AG09309 (cell line): ENCODE results near the gene ANKS4B.

Experiments
- DNase-seq: peaks from one replicate; pipeline ENCODE4 v3.0.0-alpha.2; 2010; ENCODE audit warnings: low read depth
- H3K4me3 ChIP-seq: 2 replicates; pipeline ENCODE4 v1.5.1; 2011; ENCODE audit warnings: mild to moderate bottlenecking, low read depth, low read length, moderate library complexity; ENCODE audit not compliant: control insufficient read depth
- TF ChIP-seq, protein P1 (sequence below): IDR thresholded peaks from 2 replicates; pipeline ENCODE4 v1.5.1; 2011; ENCODE audit warnings: mild to moderate bottlenecking, low read depth, low read length, inconsistent platforms; ENCODE audit not compliant: insufficient read depth, control insufficient read depth; ENCODE audit errors: missing control alignments

Gene ANKS4B, protein sequence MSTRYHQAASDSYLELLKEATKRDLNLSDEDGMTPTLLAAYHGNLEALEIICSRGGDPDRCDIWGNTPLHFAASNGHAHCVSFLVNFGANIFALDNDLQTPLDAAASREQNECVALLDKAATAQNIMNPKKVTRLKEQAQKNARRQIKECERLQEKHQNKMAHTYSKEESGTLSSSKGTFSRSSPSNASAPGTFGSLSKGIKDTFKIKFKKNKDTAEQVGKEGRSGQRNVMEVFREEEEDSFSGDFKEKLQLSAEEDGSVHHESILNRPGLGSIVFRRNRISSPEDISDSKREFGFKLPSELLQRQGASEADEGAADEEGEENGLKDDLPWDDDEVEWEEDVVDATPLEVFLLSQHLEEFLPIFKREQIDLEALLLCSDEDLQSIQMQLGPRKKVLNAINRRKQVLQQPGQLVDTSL

DNA sequence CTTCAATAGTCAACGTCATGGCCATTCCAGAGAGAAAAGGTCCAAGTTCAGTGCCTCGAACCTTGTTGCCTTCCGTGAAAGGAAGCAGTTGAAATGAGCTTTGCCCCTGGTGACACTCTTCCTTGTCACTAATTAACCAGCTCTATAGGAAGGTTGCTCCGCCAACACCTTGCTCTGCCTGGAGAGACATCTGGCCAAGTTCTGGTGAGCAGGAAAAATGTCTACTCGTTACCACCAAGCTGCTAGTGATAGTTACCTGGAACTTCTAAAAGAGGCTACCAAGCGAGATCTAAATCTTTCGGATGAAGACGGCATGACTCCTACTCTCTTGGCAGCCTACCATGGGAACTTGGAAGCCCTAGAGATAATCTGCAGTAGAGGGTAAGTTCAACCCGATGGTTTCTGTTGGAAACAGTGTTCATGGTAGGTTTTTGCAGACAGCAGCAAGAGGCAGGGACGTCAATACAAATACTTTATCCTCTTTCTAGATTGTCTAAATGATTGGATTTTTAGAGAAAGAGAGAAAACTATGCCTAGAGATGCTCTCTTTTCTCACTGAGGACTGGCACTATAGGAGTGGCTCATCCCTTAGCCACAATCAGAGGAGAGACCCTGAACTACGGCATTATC is at the start of gene ANKS4B:
ANKS4B (plus strand) TSS at position 179 of the 630 bp plus-strand sequence; CDS start at position 218, 39 bp downstream.
- no peak for DNase-seq
- TF ChIP-seq, protein P1, sequence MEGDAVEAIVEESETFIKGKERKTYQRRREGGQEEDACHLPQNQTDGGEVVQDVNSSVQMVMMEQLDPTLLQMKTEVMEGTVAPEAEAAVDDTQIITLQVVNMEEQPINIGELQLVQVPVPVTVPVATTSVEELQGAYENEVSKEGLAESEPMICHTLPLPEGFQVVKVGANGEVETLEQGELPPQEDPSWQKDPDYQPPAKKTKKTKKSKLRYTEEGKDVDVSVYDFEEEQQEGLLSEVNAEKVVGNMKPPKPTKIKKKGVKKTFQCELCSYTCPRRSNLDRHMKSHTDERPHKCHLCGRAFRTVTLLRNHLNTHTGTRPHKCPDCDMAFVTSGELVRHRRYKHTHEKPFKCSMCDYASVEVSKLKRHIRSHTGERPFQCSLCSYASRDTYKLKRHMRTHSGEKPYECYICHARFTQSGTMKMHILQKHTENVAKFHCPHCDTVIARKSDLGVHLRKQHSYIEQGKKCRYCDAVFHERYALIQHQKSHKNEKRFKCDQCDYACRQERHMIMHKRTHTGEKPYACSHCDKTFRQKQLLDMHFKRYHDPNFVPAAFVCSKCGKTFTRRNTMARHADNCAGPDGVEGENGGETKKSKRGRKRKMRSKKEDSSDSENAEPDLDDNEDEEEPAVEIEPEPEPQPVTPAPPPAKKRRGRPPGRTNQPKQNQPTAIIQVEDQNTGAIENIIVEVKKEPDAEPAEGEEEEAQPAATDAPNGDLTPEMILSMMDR, result no peak
- H3K4me3 ChIP-seq, result no peak within 1 kb of the TSS

DNA sequence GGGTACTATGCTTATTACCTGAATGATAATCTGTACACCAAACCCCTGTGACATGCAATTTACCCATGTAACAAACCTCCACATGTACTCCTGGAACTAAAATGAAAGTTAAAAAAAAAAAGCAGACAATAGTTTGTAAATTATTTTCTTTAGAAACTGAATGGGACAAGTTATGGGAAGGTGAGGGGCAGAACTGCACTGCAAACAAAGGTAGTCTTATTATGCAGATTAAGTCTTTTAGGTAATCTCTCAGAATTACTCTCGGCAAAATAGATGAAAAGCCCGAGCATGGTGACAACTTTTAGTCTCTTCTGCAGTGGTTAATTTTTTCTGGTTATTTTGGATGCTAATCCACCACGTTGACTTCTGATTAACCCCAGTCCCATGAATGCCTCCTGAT is 49.5 kb upstream of the ANKS4B start:
- no peak for DNase-seq
- H3K4me3 ChIP-seq, result no peak overlapping the region
- TF ChIP-seq, protein P1, result no peak

DNA sequence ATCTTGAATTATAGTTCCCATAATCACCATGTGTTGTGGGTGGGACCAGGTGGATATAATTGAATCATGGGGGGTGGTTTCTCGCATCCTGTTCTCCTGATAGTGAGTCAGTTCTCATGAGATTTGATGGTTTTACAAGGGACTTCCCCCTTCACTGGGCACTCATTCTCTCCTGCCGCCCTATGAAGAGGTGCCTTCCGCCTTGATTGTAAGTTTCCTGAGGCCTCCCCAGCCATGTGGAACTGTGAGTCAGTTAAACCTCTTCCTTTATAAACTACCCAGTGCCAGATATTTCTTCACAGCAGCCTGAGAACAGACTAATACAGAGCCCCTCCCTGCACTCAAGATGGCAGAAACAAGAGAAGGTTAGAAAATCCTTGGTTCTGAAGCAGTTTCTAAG is 48.7 kb upstream of the ANKS4B start:
- no peak for DNase-seq

DNA sequence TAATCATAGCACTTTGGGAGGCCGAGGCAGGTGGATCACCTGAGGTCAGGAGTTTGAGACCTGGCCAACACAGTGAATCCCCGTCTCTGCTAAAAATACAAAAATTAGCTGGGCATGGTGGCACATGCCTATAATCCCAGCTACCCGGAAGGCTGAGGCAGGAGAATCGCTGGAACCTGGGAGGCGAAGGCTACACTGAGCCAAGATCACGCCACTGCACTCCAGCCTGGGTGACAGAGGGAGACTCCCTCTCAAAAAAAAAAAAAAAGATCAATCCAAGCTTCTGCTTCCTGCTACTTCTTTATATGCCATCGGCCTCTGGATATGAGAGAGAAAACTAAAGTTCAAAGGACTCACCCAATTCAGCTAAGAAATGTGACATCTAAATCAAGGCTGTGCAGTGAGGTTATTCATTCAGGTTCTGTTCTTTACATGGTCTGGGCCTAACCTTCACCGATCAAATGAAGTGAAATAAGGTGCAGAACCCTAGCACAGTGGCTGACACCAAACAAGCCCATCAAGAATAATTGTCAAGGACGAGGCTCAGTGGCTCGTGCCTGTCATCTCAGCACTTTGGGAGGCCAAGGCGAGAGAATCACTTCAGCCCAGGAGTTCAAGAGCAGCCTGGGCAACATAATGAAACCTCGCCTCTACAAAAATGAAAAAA is 47.7 kb upstream of the ANKS4B start:
- TF ChIP-seq, protein P1, result no peak
- DNase-seq, result no peak
- no peak overlapping the region for H3K4me3 ChIP-seq

More for the DNA sequence above, 48.7 kb upstream of the ANKS4B start:
- TF ChIP-seq, protein P1, result no peak
- no peak overlapping the region for H3K4me3 ChIP-seq

DNA sequence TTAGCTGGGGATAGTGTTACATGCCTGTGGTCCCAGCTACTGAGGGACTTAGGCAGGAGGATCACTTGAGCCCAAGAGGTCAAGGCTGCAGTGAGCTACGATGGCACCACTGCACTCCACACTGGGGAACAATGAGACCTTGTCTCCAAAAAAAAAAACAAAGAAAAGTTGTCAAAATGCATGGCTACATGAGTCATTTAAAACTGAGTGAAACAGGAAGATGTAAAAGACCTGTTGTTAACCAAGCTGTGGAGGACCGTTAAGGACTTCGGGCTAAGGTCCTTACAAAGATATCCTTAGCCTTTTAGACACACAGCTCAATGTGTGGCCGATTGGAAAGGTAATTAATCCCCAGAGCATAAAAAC is 47.2 kb upstream of the ANKS4B start:
- H3K4me3 ChIP-seq, result no peak overlapping the region
- TF ChIP-seq, protein P1, result no peak

DNA sequence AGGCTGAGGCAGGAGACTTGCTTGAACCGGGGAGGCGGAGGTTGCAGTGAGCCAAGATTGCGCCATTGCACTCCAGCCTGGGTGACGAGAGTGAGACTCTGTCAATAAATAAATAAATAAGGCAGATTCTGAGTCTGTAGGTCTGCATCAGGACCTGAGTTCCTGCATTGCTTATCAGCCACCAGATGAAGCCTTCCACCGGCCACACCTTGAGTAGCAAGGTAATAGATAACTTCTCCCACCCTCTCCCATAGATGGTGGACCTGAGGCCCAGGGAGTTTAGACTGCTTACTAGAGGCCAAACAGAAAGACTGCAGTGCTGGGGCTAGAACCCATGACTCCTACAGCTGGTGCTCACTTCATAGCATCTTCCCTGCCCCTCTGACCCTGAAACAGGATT is 44.2 kb upstream of the ANKS4B start:
- TF ChIP-seq, protein P1, result no peak
- H3K4me3 ChIP-seq, result no peak overlapping the region
- no peak for DNase-seq

More for the DNA sequence above, 47.2 kb upstream of the ANKS4B start:
- DNase-seq, result no peak
